Hematopoietic multipotent progenitor cell treated with erythropoietin and hydrocortisone succinate and interleukin-3 and kit ligand, for 8 days (in vitro differentiated cells): ENCODE results near the gene KCNAB2.

Source experiments
- DNase-seq: peaks from one replicate; pipeline ENCODE4 v3.0.0-alpha.2; 2015

KCNAB2 gene

DNA sequence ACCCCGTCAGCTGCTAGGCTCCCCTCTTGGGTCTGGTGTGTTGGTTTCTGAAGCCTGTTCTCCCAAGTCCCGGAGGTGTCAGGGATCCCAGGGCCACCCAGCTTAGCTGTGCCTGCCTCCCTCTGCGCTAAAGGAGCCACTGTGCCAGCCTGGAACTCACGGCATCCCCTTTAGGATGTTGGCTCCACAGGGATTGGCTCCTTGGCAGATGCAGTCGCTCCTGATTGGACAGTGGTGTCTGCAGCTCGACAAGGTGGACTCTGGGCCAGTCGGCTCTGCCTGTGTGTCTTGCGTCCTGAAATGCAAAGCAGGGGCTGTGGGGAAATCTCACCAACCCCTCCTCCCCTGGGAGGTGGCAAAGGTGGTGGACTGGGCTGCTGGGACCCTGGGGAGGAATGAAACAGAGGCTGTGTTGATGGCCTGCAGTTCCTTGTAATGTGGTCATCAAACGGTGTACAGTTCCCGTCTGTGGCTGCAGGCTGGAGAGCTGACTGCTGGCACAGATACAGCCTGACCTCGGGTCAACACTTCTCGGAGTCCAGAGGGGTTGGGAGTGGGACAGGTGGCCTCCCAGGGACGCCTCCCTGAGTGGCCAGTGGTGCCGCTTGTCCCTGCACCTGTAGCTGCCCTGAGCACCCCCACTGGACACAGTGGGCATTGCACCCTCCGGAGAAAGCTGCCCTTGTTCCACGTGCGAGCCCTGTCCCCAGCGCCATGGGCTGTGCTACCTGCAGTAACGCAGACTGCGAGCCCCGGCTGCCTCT is 11.5 kb upstream of the KCNAB2 start:
- peak; percentile 19 for DNase-seq

DNA sequence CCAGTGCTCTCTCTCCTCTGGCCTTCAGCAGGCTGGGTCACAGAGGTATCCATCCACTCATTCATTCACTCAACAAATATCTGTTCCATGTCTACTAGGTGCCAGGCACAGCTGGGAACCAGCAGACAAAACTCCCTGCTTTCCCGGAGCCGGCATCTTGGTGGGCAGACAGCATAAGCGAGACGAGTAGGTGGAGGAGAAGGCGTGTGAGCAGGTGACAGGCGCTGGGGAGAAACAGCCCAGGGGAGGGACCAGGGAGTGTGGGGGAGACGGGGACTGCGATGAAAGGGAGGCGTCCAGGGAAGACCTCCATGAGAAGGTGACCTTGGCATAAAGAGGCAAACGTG is 11.0 kb upstream of the KCNAB2 start:
- DNase-seq = no peak

DNA sequence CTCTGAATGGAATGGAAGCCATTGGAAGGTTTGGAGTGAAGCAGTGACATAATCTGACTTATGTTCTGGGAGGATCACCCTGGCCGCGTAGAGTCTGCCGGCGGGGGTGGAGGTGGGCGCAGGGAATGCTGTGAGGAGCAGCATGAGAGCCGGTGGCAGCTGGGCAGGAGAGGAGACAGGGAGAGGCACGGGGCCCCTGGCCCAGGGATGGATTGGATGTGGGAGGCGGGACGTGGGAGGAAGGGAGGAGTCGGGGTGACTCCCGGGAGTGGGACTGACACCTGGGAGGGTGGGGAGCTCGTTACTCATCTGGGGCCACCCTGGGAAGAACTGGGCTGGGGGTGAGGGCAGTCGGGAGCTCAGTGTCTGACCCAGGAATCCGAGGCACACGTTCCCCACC is 10.4 kb upstream of the KCNAB2 start:
- no peak for DNase-seq

DNA sequence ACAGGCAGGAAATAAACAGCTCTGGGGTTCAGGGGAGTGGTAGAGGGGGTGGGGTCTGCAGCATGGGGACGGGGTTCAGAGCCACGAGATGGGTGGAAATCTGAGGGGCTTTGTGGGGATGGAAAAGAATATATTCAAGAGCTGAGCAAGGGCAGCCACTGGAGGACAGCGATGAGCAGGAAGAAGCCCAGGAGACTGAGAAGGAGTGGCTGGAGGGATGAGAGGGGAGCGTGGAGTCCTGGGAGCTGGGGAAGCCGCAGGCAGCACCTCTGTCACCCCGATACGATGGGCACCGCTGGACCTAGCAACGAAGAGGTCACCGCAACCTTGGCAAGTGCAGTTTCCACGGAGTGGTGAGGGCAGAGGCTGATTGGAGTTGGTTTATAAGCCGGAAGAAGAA is 10.0 kb upstream of the KCNAB2 start:
- DNase-seq = no peak

DNA sequence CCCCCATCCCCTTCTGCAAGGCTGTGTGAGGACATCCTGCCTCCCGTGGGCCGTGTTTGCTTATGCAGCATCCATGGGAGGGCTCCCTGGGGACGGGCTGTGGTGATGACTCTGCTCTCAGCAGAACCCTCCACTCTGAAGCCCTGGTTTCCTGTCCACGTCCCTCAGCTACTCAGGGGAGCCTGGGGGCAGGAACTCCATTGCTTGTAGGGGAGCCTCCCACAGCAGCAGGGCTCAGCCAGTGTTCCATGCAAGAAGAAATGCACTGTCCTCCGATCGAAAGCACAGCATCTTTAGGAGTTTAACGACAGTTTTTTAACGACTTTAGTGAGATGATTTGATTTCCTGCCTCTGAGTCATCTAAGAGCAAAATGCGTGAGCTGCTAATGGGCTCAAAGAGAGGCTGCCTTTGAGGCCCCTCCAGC is 8.3 kb upstream of the KCNAB2 start:
- no peak for DNase-seq

DNA sequence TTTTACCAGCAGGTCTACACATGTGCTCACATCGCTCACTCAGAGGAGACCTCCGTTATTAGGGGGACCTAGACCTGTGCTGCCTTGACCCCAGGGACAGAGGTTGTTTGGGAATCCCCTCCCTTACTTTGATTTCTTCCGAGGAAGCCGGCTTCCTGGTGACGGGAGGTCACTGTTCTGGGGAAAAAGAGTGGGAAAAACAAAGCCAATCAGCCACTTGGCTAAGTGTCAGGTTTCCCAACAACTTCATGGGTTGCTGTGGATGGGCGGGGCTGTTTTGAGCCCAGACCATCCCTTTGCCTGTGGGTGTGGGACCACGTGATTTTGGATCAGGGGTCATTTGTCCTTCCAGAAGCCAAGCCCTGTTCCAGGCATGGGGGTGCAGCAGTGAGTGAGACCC is 7.1 kb upstream of the KCNAB2 start:
- no peak for DNase-seq

DNA sequence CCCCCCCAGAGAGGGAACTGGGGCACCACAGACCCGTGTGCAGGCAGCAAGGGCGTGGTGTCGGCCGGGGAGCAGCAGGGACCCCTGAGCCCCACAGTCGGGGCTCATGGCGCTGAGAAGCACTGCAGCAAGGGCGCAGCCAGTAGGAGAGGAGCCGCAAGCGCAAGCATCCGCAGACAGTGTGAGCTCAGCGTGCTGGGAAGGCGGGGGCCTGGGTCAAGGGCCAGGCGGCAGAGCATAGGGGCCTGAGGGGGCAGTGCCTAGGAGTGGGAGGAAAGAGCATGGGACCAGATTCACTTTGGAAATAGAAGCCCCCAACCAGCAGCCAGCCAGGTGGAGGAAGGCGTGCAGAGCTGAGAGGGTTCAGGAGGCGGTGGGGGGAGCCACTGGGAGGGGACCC is 6.7 kb upstream of the KCNAB2 start:
- DNase-seq = no peak

DNA sequence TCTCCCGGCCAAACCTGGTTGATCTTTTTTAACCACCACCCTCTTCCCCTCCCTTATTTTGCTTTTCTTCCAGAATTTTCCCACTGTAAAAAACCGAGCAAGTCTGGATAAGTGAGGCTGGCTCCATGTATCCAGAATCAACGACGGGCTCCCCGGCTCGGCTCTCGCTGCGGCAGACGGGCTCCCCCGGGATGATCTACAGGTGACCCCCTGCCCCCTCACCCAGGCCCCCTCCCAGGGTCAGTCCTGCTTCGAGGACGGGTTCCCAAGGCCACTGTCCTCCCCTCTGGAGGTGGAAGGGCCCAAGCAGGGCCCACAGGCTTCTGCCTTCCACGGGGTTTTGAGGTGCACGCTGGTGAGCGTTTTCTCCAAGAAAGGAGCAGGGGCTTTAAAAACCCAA is 5.2 kb upstream of the KCNAB2 start:
- no peak for DNase-seq

DNA sequence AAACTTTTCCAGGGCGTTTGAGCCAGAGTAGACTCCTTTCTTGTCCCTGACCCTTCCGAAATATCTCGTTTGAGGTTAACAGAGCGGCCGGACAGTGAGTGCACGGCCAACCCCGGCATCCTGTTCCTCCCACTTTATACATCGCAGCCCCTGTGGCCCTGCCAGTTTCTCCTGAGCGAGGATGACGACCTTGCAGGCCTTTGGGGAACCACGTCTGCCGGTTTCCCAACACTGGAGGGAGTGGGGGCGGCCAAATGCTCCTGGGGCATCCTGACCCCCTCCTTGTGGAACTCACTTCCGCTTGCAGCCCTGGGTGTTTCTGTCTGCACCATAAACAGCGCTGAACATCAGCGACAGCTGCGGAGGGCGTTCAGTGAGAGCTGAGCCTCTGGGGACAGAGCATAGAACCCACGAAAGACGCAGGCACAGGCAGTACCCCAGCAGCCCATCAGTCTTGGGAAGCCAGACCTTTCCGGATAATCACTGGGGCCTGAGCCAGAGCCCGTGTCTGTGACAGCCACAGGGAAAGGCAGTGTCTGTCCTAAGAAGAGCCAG is 4.8 kb upstream of the KCNAB2 start:
- no peak for DNase-seq

DNA sequence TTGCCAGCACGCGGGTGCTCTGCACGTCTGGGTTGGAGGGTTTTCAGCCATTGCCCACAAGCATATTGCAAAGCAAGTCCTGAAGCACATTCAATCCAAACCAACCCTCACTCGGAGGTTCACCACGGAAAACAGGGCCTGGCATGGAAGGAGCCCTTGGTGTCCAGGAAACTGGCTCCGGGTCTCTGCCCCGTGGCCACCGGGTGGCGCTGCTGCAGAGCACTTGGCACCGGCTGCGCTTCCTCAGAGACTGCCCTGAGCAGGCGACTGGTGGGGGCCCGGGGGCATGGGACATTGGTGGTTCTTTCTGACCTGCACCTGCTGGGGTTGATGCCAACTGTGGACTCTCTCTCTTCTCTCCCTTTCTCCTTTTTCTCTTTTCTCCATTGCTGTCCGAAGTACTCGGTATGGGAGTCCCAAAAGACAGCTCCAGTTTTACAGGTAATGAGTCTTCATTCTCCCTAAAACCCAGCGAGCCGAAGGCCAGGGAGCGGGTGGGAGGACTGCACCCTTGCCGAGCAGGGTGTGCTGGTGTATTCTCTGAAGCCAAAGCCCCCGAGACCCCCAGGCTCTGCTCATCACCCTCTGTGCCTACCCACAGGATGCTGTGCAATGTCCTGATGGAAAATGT is 4.1 kb upstream of the KCNAB2 start:
- no peak for DNase-seq

DNA sequence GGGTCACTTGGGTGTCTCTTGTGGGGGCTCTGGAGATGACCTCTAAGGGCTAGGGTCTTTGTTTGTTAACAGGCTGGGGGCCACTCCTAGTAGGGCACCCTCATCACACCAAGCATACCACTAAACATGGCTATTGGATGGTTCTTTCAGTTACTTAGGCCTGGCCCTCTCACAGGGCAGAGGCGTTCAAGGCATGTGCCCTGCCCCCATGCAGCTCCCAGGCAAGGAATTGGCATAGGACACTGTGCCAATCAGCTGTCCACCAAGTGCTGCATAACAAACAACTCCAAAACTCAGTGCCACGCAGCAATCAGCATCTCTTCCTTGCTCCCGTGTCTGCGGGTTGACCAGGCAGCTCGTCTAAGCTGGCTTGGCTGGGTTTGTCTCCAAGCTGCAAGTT is 2.1 kb upstream of the KCNAB2 start:
- DNase-seq = no peak

DNA sequence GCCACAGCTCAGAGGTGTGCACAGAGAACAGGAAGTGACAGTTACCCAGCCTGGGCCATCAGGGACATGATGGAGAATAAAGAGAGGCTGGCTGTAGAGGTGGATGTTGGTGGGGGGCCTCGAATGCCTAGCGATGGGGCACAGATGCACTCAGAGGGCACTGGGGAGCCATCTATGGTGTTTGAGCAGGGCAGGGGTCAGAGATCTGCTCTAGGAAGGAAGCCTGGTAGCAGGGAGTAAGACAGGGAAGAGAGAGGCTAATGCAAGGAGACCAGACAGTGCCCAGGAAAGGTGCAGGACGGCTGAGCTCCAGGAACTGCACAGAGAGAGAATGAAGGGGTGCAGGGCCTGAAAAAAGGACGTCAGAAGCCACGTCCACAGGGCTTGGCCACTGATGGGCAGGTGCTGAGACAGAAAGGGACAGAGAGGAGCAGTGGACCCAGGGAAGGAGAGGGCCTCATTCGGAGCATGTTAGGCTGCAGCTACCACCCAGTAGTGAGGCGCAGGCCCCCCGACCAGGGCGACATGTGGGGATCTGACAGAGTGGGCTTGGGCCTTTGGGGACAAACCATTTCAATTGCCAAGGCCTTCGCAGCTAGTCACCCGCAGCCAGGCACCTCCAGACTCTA is 1.1 kb upstream of the KCNAB2 start:
- DNase-seq = no peak

DNA sequence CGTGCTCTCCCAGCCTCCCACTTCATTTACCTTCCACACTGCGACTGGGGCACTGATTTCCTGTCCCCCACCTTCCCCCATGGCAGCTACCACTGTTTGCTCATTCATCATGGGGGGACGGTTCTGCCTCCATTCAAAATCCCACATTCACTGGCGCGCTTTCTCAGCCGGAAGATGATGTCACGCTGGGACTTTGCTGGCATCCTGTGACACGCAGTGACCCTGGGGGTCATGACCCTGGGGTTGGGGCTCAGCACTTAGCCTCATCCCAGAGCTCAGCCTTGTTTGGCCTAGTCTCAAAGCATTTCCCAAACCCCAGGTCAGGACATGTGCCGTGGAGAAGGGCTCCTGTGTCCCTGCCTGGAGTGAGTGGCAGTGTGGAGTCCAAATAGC is 582 bp upstream of the KCNAB2 start:
- no peak for DNase-seq

DNA sequence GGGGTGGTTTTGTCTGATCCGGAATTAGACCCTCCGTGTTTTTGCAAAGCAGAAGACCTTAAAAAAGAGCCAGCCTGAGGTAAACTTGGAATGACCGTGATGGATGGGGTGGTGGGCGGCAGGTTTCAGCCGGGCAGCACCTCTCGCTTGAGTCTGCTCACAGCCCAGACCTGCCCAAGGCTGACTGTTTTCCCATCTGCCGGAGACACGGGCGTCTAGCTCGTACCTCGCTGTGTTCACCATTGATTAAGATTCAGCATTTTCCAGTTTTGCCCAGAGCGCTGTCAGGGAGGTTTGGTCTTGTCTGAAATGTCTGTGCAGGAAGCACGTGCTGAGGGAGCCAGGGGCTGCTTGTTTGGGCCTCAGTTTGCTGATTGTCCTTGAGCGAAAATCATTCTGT is 591 bp downstream of the KCNAB2 start:
- no peak for DNase-seq

DNA sequence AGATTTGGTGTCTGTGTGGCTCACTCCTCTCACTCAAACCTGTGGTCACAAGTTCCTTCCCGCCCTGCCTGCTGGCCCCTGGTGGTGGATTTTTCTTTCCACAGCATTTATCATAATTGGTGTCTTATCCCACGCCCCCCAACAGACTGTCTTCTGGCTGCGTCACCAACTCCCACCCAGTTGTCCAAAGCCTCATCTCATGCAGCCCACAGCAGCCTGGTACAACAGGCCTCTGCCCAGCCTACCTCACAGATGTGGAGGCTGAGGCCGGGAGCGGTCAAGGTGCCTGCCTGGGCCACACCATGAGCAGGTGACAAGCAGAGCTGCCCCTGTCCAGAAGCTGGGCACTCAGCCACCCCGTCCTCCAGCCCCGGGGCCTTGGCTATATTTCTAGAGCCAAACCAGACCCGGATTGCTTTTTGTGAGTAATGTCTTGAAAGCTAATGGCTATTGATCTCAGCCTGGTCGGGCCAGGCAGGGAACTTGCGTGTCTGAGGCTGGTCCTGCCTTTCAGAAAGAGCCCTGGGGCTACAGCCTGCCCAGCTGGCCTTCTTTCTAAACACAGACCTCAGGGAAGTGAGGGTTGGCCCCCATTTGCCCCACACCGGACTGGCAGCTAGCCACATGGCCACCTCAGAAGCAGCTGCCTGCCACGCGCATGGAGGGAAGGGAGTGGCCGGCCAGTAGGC is 2.6 kb downstream of the KCNAB2 start:
- no peak for DNase-seq

DNA sequence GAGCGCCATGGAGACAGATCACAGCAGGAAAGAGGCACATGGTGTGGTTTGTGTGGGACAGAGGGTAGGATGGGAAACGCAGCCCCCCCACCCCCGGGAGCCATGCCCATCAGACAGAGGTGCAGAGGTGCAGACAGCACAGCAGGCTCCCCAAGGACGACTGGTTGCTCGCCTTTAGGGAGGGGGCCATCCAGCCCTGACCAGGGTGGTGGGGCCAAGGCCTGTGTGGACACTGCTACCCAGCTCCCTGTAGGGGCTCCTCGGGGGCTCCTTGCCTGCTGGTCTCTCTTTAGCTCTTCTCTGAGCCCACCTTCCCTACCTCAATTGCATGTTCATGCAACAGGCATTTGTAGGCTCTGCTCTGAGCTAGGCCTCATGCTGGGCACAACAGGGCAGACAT is 3.7 kb downstream of the KCNAB2 start:
- DNase-seq = no peak

DNA sequence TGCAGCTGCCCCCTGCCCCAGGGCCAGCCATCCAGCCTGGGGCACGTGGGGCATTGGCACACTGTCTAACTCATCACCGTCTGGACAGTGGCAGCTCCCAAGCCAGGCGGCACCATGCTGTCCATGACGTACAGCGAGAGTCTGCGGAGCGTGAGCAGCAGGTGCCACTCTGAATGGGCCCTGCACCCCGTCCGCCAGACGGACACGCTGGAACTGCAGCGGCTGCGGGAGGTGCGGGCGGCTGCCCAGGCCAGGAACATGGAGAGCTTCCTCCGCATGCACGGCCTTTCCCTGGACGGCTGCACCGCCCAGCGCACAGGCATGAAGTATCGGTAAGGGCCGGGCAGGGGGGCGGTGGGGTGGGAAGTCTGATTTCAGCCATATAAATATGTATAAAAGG is 5.7 kb downstream of the KCNAB2 start:
- DNase-seq = no peak

DNA sequence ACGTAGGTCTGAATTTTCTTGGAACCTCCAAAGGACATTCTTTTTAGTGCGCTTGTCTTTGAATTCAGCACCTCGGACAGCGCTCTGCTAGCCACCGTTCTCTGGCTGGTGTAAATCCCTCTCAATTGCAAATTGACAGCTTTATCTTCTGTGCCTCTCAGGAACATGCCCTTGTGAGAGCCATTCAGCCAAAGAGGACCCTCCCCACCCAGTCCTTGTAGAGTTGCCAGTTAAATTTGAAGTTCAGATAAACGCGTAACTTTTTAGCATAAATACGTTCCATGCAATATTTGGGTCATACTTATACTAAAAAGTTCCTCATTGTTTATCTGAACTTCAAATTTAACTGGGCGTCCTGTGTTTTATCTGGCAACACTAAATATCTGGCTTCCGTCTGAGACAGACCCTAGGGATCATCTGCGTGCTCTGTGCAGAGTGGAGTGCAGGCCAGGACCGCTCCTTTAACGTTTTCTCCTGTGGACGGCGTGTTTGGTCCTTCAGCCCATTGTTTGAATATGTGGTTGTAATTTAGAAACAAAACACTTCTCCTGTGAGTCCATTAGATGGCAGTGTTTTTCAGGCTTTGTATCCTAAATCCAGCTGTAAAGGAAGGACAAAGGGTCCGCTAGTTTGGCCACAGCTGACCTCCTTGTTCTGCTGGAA is 7.0 kb downstream of the KCNAB2 start:
- DNase-seq = peak; percentile 61

DNA sequence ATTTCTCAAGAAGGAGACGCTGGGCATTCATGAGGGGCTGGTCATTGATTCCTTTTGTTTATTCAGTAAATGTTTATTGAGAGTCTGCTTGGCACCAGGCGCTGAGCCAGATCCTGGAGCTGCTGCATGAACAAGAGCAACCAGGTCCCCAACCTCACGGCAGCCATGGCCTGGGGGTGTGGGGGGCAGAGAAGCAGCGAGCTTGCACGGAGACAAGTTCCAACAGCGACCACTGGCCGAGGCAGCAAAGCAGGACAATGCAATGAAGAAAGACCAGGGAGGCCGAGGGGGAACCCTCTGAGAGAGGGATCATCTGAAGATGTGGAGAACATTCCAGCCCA is 7.5 kb downstream of the KCNAB2 start:
- no peak for DNase-seq

DNA sequence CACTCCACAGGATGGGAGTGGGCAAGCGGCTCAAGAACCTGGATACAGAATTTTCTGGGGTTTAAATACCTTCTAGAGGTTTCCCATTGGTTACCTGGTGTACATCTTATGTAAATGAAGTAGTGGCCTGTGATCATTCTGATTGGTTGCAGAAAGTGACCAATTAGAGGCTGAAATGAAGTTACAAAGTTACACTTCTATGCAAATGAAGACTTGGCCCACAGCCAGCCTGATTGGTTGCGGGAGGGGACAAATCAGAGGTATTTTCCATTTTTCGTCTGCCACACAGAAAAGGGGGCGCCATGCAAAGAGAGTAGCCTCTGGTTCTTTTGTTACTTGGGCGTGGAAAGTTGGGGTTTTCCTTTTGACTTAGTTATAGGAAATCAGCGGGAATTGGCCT is 8.9 kb downstream of the KCNAB2 start:
- DNase-seq = no peak

DNA sequence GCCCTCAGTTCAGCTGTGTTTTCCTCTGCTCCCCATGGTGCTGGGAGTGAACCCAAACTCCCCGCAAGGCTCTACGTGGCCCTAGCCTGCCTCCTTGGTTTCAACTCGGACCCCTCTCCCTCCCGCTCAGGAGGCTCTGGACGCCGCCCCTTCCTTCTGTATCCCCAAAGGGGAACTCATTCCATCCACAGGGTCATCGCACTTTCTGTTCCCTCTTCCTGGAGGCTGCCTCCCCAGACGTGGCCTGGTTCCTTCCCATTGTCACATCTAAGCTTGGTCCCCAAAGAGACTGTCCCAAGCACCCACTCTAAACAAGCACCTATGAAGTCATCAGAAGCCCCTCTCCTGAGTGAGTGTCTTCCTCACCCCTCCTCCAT is 10.9 kb downstream of the KCNAB2 start:
- no peak for DNase-seq

DNA sequence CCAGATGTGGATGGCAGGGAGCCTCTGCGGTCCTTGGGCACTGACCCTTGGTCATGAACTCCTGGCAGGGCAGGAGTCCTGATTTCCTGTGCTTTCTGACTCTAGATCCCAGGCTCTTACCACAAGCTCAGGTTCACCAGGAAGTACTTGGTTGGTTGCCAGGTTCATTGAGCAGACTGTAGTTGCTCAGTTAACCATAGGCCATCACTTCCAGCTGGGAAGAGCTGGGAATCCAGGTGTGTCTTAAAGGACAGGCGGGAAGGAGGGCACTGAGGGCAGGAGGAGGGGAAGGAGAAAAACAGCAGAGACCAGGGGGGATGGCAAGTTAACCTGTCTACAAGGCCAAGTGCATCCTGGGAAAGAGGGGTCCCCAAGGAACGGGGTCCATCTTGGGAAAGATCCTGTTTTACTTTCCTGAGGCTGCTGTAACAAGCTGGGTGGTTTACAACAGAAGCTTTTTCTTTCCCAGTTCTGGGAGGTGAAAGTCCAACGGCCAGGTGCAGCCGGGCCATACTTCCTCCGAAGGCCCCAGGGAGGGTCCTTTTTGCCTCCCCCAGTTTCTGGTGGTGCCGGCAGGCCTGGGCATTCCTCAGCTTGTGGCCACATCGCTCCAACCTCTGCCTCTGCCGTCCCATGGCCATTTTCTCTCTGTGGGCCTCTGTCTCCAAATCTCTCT is 11.6 kb downstream of the KCNAB2 start:
- DNase-seq = no peak

DNA sequence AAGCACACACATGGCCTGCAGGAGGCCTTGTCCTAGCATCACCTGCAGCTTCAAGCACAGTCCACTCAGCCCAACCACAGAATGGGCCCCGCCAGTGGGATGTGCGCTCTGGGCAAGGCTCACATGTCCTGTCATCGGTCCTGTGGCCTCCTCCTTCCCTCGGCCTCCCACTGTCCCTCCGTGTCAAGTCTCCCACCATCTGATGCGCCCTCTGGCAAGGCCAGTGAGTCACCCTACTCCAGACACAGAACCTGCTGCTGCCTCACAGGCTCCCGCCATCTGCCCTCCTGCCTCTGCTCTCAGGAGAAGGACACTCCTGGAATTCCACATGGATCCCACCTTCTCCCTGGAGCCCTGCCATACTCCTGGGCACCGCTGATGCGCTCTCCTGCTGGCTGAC is 14.2 kb downstream of the KCNAB2 start:
- no peak for DNase-seq
